SK-N-SH treated with all-trans-retinoic acid at 6 μM for 48 hours (cell line): Measurements from ENCODE around the gene POLR2C.

Experiments used
- ARNTL ChIP-seq: fragments of 450-650 bp; formaldehyde crosslinking; IDR thresholded peaks from 2 replicates; pipeline ENCODE4 v1.5.0; 2020; ENCODE audit warnings: low read depth, mild to moderate bottlenecking, moderate library complexity, borderline replicate concordance
- CREB5 ChIP-seq: fragments of 250-450 bp; sonication (Bioruptor Pico); IDR thresholded peaks from 2 replicates; pipeline ENCODE4 v1.5.1; 2020; ENCODE audit warnings: low read depth, mild to moderate bottlenecking, moderate library complexity
- PATZ1 ChIP-seq: fragments of 250-450 bp; sonication (Bioruptor Pico); IDR thresholded peaks from 2 replicates; pipeline ENCODE4 v1.8.0; 2020; ENCODE audit warnings: mild to moderate bottlenecking, moderate library complexity, borderline replicate concordance
- SNAI2 ChIP-seq: fragments of 250-450 bp; sonication (Bioruptor Pico); IDR thresholded peaks from 2 replicates; pipeline ENCODE4 v1.5.0; 2020; ENCODE audit warnings: mild to moderate bottlenecking, moderate library complexity
- TCF4 ChIP-seq: fragments of 250-450 bp; sonication (Bioruptor Pico); IDR thresholded peaks from 2 replicates; pipeline ENCODE4 v1.8.0; 2021; ENCODE audit warnings: mild to moderate bottlenecking, moderate library complexity, borderline replicate concordance
- TSHZ2 ChIP-seq: fragments of 250-450 bp; sonication (Bioruptor Pico); IDR thresholded peaks from 2 replicates; pipeline ENCODE4 v1.5.0; 2020; ENCODE audit warnings: mild to moderate bottlenecking, moderate library complexity
- ZNF70 ChIP-seq: fragments of 450-650 bp; formaldehyde crosslinking; IDR thresholded peaks from 2 replicates; pipeline ENCODE4 v1.5.0; 2020; ENCODE audit warnings: mild to moderate bottlenecking, moderate library complexity

GRCh38 chr16:57476546-57477410, 14.3 kb downstream of the POLR2C start:
- TF ChIP-seq TCF4 (CRISPR knock-in tag) (no peak), TSHZ2 (CRISPR knock-in tag) (no peak), CREB5 (CRISPR knock-in tag) (no peak), ZNF70 (no peak), PATZ1 (CRISPR knock-in tag) (no peak), SNAI2 (CRISPR knock-in tag) (no peak), ARNTL (CRISPR knock-in tag) (no peak)
